GM21576 (cell line): Measurements from ENCODE around the gene PNPLA6.
"Not testable (repeated sequence)": the region's sequence is repeated elsewhere in the genome, so short reads cannot be mapped to it uniquely, and the experiment has no call there.

Experiments used
- ATAC-seq: cut with Tn5 transposase; IDR thresholded peaks from one replicate; pipeline ENCODE4 v1.9.1; 2021; ENCODE audit warnings: mild to moderate bottlenecking, moderate library complexity; ENCODE audit not compliant: unreplicated experiment

Gene PNPLA6

GRCh38 chr19:7550987-7551761 is 15.7 kb downstream of the PNPLA6 start:
- no peak for ATAC-seq

GRCh38 chr19:7552781-7553180 is 17.3 kb downstream of the PNPLA6 start:
- no peak for ATAC-seq

GRCh38 chr19:7554565-7554964 is 19.0 kb downstream of the PNPLA6 start:
- ATAC-seq, result no peak

- no peak for ATAC-seq
Measured at GRCh38 chr19:7554990-7555864, 19.7 kb downstream of the PNPLA6 start.

- ATAC-seq, result no peak
Measured at GRCh38 chr19:7556696-7557315, 21.3 kb downstream of the PNPLA6 start.

- no peak for ATAC-seq
Measured at GRCh38 chr19:7558667-7559066, 23.1 kb downstream of the PNPLA6 start.

- ATAC-seq, result no peak
Measured at GRCh38 chr19:7559102-7559501, 23.6 kb downstream of the PNPLA6 start.

GRCh38 chr19:7560255-7560654 is 24.7 kb downstream of the PNPLA6 start:
- no peak for ATAC-seq

GRCh38 chr19:7561325-7561724 is 25.8 kb downstream of the PNPLA6 start:
- ATAC-seq, result no peak

GRCh38 chr19:7562646-7563393 is 27.3 kb downstream of the PNPLA6 start:
- no peak for ATAC-seq

- no peak for ATAC-seq
Measured at GRCh38 chr19:7564866-7565265, 29.3 kb downstream of the PNPLA6 start.

- no peak for ATAC-seq
Measured at GRCh38 chr19:7565332-7565731, 29.8 kb downstream of the PNPLA6 start.

- no peak for ATAC-seq
Measured at GRCh38 chr19:7570761-7571160, 35.2 kb downstream of the PNPLA6 start.

GRCh38 chr19:7575434-7576040 is 40.0 kb downstream of the PNPLA6 start:
- ATAC-seq, result no peak

- not testable (repeated sequence) for ATAC-seq
Measured at GRCh38 chr19:7577422-7577821, 41.9 kb downstream of the PNPLA6 start.

- no peak for ATAC-seq
Measured at GRCh38 chr19:7578127-7578526, 42.6 kb downstream of the PNPLA6 start.

- ATAC-seq, result no peak
Measured at GRCh38 chr19:7579182-7579581, 43.7 kb downstream of the PNPLA6 start.

- ATAC-seq, result no peak
Measured at GRCh38 chr19:7582446-7582845, 46.9 kb downstream of the PNPLA6 start.

GRCh38 chr19:7589822-7590221 is 54.3 kb downstream of the PNPLA6 start:
- ATAC-seq, result no peak

GRCh38 chr19:7590256-7590655 is 54.7 kb downstream of the PNPLA6 start:
- ATAC-seq, result no peak
